Testis (tissue), 3 donors: Measurements from ENCODE around the gene THTPA. TPM values are rescaled to one million over a fixed set of nuclear protein-coding genes. Genes with fewer than 3 reads are reported as not detected.
"Not testable (repeated sequence)": the region's sequence is repeated elsewhere in the genome, so short reads cannot be mapped to it uniquely, and the experiment has no call there.

Source experiments
- DNase-seq: peaks from one replicate; pipeline ENCODE4 v3.0.0-alpha.2; 2019
- H3K27ac ChIP-seq, 2 donors: fragments of 200-600 bp; sonication (generic); one replicate each; pipeline ENCODE4 v1.5.1; 2019
- H3K27me3 ChIP-seq: fragments of 200-600 bp; sonication (generic); one replicate; pipeline ENCODE4 v1.5.1; 2019
- H3K36me3 ChIP-seq: fragments of 200-600 bp; sonication (generic); one replicate; pipeline ENCODE4 v1.5.1; 2017; ENCODE audit warnings: low read depth; ENCODE audit errors: missing control alignments
- H3K4me1 ChIP-seq: fragments of 200-600 bp; sonication (generic); one replicate; pipeline ENCODE4 v1.5.1; 2019
- H3K4me3 ChIP-seq, 2 donors: fragments of 200-600 bp; sonication (generic); one replicate each; pipeline ENCODE4 v1.5.1; 2017 to 2019
- H3K9me3 ChIP-seq: fragments of 200-600 bp; sonication (generic); one replicate; pipeline ENCODE4 v1.5.1; 2017
- POLR2A ChIP-seq: fragments of 450-650 bp; IDR thresholded peaks from one replicate; pipeline ENCODE4 v1.6.1; 2017; ENCODE audit warnings: antibody characterized with exemption, mild to moderate bottlenecking, moderate library complexity
- WGBS, 2 donors: methylation state at CpG; one replicate each; pipeline ENCODE4 v1.1.5; 2018; 5-methylcytosine and 5-hydroxymethylcytosine counted together
- intact Hi-C: fragments of 100-400 bp; cut with DNase I; formaldehyde crosslinking; loops from one replicate; pipeline ENCODE4 v1.15.1; 2023; ENCODE audit warnings: low total_unique reads
- polyA plus RNA-seq: library from polyadenylated mRNA; stranded (reverse); fragments of 350-450 nt; fragmentation: Illumina TruSeq; extraction: RNeasy Lipid Tissue Mini Kit (QIAGEN cat#74804); gene quantifications from one replicate; pipeline ENCODE4 v1.2.3, GENCODE V29; 2014; ENCODE audit warnings: low read depth, low replicate concordance; ENCODE audit not compliant: insufficient read depth
- total RNA-seq, 2 donors: library from RNA; depleted of rRNA; stranded (reverse); fragments of >200 nt; gene quantifications; one replicate each; pipeline ENCODE4 v1.2.3, GENCODE V29; 2016
- TF ChIP-seq, protein P1 (sequence below), 3 experiments: fragments of 450-650 bp in 2 of 3; fragments of 200-600 bp in 1 of 3; sonication (generic) in 1 of 3; IDR thresholded peaks; one replicate each; pipeline ENCODE4 v1.5.1; 2016 to 2019; ENCODE audit warnings: antibody characterized with exemption in 3 of 3, mild to moderate bottlenecking in 2 of 3, moderate library complexity in 1 of 3

The THTPA gene
- total and polyA plus RNA-seq, 3 donors from 2014 or later: 25.1 to 60.3 (median 34.9) TPM

- intact Hi-C loops: no loop called here
- TF ChIP-seq, protein P1, sequence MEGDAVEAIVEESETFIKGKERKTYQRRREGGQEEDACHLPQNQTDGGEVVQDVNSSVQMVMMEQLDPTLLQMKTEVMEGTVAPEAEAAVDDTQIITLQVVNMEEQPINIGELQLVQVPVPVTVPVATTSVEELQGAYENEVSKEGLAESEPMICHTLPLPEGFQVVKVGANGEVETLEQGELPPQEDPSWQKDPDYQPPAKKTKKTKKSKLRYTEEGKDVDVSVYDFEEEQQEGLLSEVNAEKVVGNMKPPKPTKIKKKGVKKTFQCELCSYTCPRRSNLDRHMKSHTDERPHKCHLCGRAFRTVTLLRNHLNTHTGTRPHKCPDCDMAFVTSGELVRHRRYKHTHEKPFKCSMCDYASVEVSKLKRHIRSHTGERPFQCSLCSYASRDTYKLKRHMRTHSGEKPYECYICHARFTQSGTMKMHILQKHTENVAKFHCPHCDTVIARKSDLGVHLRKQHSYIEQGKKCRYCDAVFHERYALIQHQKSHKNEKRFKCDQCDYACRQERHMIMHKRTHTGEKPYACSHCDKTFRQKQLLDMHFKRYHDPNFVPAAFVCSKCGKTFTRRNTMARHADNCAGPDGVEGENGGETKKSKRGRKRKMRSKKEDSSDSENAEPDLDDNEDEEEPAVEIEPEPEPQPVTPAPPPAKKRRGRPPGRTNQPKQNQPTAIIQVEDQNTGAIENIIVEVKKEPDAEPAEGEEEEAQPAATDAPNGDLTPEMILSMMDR (IDR thresholded peaks at IDR 0.05): no peak
- TF ChIP-seq POLR2A: no peak
- no peaks in the 10 kb centered on the region for H3K27me3 ChIP-seq
- H3K27ac ChIP-seq: no peak overlapping the region
- no peaks in the 10 kb centered on the region for H3K4me1 ChIP-seq
- DNase-seq: no peak
- H3K36me3 ChIP-seq: no peaks in the 10 kb centered on the region
- 83 to 94% methylated on average over 2 of the region's 2 CpGs for WGBS, 2 donors
- no peaks in the 10 kb centered on the region for H3K9me3 ChIP-seq
- no peak overlapping the region for H3K4me3 ChIP-seq
These were observed 48.1 kb downstream of the THTPA start for GRCh38 chr14:23604148-23604547.

DNA sequence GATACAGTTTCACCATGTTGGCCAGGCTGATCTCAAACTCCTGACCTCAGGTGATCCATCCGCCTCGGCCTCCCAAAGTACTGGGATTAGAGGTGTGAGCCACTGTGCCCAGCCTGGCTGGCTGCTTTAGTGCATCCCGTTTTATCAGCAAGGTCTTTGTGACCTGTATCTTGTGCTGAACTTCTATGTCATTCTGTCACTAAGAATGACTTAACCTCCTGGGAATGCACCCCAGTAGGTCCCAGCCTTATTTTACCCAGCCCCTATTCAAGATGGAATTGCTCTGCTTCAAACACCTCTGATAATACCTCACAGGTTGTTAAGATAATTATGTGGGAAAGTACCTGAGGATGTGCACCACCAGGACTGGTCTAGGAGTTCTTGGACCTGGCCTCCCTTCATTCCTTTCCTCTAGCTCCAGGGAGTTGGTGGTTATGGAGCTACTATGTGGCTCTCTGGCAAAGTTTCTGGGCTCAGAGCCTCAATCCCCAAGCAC, 48.7 kb downstream of the THTPA start:
- 90 to 93% methylated on average over 3 of the region's 3 CpGs for WGBS, 2 donors
- intact Hi-C loops: no loop called here
- TF ChIP-seq, protein P1 (IDR thresholded peaks at IDR 0.05): no peak
- TF ChIP-seq POLR2A: no peak
- Histone ChIP-seq H3K27me3 (no peaks in the 10 kb centered on the region), H3K36me3 (no peaks in the 10 kb centered on the region), H3K27ac (no peak overlapping the region), H3K4me3 (no peak overlapping the region), H3K4me1 (no peaks in the 10 kb centered on the region), H3K9me3 (no peaks in the 10 kb centered on the region)
- DNase-seq: no peak

DNA sequence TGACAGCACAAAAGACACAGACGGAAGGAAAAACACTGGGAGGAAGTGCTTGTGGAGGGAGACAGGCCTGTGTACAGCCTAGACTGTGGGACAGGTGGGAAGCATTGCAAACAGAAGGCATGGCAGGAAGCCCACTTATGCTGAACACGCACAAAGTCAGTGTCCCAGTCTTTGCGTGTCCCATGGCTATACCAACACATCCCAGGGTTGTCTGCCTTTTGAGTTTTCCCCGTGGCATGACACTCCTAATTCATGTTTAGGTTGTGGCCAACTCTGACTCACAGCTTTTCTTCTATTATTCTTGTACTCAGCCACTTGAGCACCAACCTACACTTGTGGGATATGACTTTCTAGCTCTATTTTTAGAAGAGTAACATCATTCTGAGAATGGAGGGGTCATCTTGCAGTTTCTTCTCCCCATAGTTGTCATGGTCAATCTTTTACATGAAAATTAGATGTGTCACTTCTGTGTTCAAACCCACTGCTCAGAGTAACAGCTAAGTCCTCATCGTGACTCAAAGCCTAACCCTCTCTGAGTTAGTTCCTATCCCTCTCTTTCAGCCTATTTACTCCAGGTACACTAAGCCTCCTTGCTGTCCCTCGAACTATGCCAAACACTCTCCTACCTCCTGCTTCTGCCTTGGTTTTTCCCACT, 50.0 kb downstream of the THTPA start:
- TF ChIP-seq POLR2A: no peak
- TF ChIP-seq, protein P1 (IDR thresholded peaks at IDR 0.05): no peak
- no peaks in the 10 kb centered on the region for H3K9me3 ChIP-seq
- intact Hi-C loops: no loop called here
- 85 to 87% methylated on average over 6 of the region's 6 CpGs for WGBS, 2 donors
- H3K4me1 ChIP-seq: no peaks in the 10 kb centered on the region
- no peak overlapping the region for H3K27ac ChIP-seq
- no peak for DNase-seq
- no peak overlapping the region for H3K4me3 ChIP-seq
- no peaks in the 10 kb centered on the region for H3K27me3 ChIP-seq
- no peaks in the 10 kb centered on the region for H3K36me3 ChIP-seq

DNA sequence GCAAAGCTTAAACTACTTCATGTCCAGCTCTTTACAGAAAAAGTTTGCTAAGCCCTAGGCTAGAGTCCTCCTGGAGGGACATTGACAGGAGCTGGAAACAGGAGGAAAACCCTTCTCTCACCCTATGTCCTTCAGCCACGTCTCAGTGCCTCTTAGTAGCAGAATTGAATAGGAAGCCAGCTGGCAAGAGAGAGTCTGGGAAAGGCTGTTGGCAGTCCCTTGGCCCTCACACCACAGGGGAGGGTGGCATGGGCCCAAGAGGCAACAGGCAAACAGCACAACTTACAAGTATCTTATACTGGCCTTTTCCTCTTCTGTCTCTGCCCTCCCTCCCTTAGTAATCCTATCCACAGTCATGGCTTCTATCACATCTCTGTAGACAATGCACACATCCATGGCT, 52.4 kb downstream of the THTPA start:
- Histone ChIP-seq H3K4me3 (no peak overlapping the region), H3K27ac (no peak overlapping the region), H3K9me3 (no peaks in the 10 kb centered on the region), H3K27me3 (no peaks in the 10 kb centered on the region), H3K4me1 (no peaks in the 10 kb centered on the region), H3K36me3 (no peaks in the 10 kb centered on the region)
- intact Hi-C loops: no loop called here
- DNase-seq: no peak
- TF ChIP-seq POLR2A: no peak
- 33 to 38% methylated on average over 1 of the region's 1 CpG for WGBS, 2 donors

GRCh38 chr14:23609001-23609400, 52.9 kb downstream of the THTPA start:
- no peaks in the 10 kb centered on the region for H3K27me3 ChIP-seq
- WGBS, 2 donors: 91 to 98% methylated on average over 3 of the region's 3 CpGs
- no peaks in the 10 kb centered on the region for H3K9me3 ChIP-seq
- TF ChIP-seq, protein P1 (IDR thresholded peaks at IDR 0.05): no peak
- no peak for TF ChIP-seq POLR2A
- no peak for DNase-seq
- no peak overlapping the region for H3K4me3 ChIP-seq
- no peak overlapping the region for H3K27ac ChIP-seq
- intact Hi-C loops: no loop called here
- no peaks in the 10 kb centered on the region for H3K4me1 ChIP-seq
- no peaks in the 10 kb centered on the region for H3K36me3 ChIP-seq

- H3K9me3 ChIP-seq, intact Hi-C loops, H3K27me3 ChIP-seq, H3K4me1 ChIP-seq, H3K4me3 ChIP-seq, H3K27ac ChIP-seq, DNase-seq, H3K36me3 ChIP-seq: not testable (repeated sequence)
- 60 to 64% methylated on average over 7 of the region's 7 CpGs for WGBS, 2 donors
These were observed 53.5 kb downstream of the THTPA start for GRCh38 chr14:23609411-23610089.
